Measurements from ENCODE around the gene CLEC3B. TPM values are rescaled to one million over a fixed set of nuclear protein-coding genes. Genes with fewer than 3 reads are reported as not detected.
A peak's percentile ranks its signal among the peaks of the same experiment; 100 is the strongest.

The CLEC3B gene
- 100 to 1,000 TPM in 1 of 2 donors, 10 to 100 TPM in 1; 52.3 to 128 TPM for total RNA-seq
- 100 to 1,000 TPM in 1 of 2 donors, 10 to 100 TPM in 1; 33.1 to 167 TPM for polyA plus RNA-seq
- long read RNA-seq, donor 1, transcript CLEC3B-201 (3 exons, 936 nt), result major isoform, 172 of 189 reads
- long read RNA-seq, donor 1, partial matches to known transcripts, result 11 of 189 reads
- long read RNA-seq, donor 1, other reads (novel, unspliced or antisense), result 6 of 189 reads
- long read RNA-seq, donor 2, transcript CLEC3B-201 (3 exons, 936 nt), result major isoform, 66 of 66 reads
- long read RNA-seq, donor 2, partial matches to known transcripts, result 0 of 66 reads
- long read RNA-seq, donor 2, other reads (novel, unspliced or antisense), result 0 of 66 reads
- long read RNA-seq, donor 3, transcript CLEC3B-201 (3 exons, 936 nt), result major isoform, 69 of 69 reads
- long read RNA-seq, donor 3, partial matches to known transcripts, result 0 of 69 reads
- long read RNA-seq, donor 3, other reads (novel, unspliced or antisense), result 0 of 69 reads
- long read RNA-seq, donor 4, transcript CLEC3B-201 (3 exons, 936 nt), result major isoform, 51 of 51 reads
- long read RNA-seq, donor 4, partial matches to known transcripts, result 0 of 51 reads
- long read RNA-seq, donor 4, other reads (novel, unspliced or antisense), result 0 of 51 reads
- long read RNA-seq, donor 5, transcript CLEC3B-201 (3 exons, 936 nt), result major isoform, 164 of 195 reads
- long read RNA-seq, donor 5, partial matches to known transcripts, result 31 of 195 reads
- long read RNA-seq, donor 5, other reads (novel, unspliced or antisense), result 0 of 195 reads

- Histone ChIP-seq H3K4me1 (ENCODE audit: control insufficient read depth in 5 of 5, insufficient read depth in 5 of 5, low read length in 5 of 5) (peaks cover 3 to 51% (median 14%) of the 10 kb centered on the region in 5 donors), H3K9ac (ENCODE audit: insufficient read depth in 1 of 2, low read length in 2 of 2) (peak within 1 kb of the TSS in 1 of 2 donors; percentile 34), H3K27me3 (ENCODE audit: control insufficient read depth in 3 of 3, insufficient read depth in 3 of 3, low read length in 2 of 3) (no peaks in the 10 kb centered on the region), H3K4me3 (peak within 1 kb of the TSS; percentile 37), H3K27ac (ENCODE audit: low read depth in 1 of 2, low read length in 1 of 2) (peak within 1 kb of the TSS; percentile 69 to 87), H3K9me3 (ENCODE audit: control insufficient read depth in 4 of 4, insufficient read depth in 3 of 4, low read length in 3 of 4) (no peaks in the 10 kb centered on the region), H3K36me3 (ENCODE audit: control insufficient read depth in 4 of 4, insufficient read depth in 4 of 4, low read length in 4 of 4) (no peaks in the 10 kb centered on the region)
- peak; percentile 86 to 96 (median 93) for DNase-seq
- ATAC-seq (ENCODE audit: insufficient read depth, low FRiP score), result peak; percentile 53
- 21 to 31% methylated on average over 12 to 13 of the region's 13 CpGs for WGBS, 2 donors
- TF ChIP-seq CTCF (IDR thresholded peaks at IDR 0.05; ENCODE audit: control extremely low read depth, extremely low read depth), result no peak
Observed at GRCh38 chr3:45026038-45026437, at the start of gene CLEC3B. CLEC3B (plus strand) TSS chr3:45026303; CDS start chr3:45026363, 60 bp downstream.

- Histone ChIP-seq H3K27ac (ENCODE audit: low read depth in 1 of 2, low read length in 1 of 2) (peak overlapping the region in 1 of 2 donors; percentile 60), H3K4me1 (ENCODE audit: control insufficient read depth in 5 of 5, insufficient read depth in 5 of 5, low read length in 5 of 5) (peaks cover 0 to 40% (median 6%) of the 10 kb centered on the region in 5 donors), H3K36me3 (ENCODE audit: control insufficient read depth in 4 of 4, insufficient read depth in 4 of 4, low read length in 4 of 4) (no peaks in the 10 kb centered on the region), H3K9ac (ENCODE audit: insufficient read depth in 1 of 2, low read length in 2 of 2) (no peak overlapping the region), H3K9me3 (ENCODE audit: control insufficient read depth in 4 of 4, insufficient read depth in 3 of 4, low read length in 3 of 4) (no peaks in the 10 kb centered on the region), H3K27me3 (ENCODE audit: control insufficient read depth in 3 of 3, insufficient read depth in 3 of 3, low read length in 2 of 3) (no peaks in the 10 kb centered on the region), H3K4me3 (no peak overlapping the region)
- WGBS, 2 donors, result 88 to 92% methylated on average over 1 of the region's 1 CpG
- ATAC-seq (ENCODE audit: insufficient read depth, low FRiP score) (peak; percentile 45), DNase-seq (no peak)
- no peak for TF ChIP-seq CTCF (IDR thresholded peaks at IDR 0.05; ENCODE audit: control extremely low read depth, extremely low read depth)
Observed at GRCh38 chr3:44981220-44981619, 44.9 kb upstream of the CLEC3B start.

GRCh38 chr3:44981751-44982150 is 44.4 kb upstream of the CLEC3B start:
- Histone ChIP-seq H3K9ac (ENCODE audit: insufficient read depth in 1 of 2, low read length in 2 of 2) (no peak overlapping the region), H3K9me3 (ENCODE audit: control insufficient read depth in 4 of 4, insufficient read depth in 3 of 4, low read length in 3 of 4) (no peaks in the 10 kb centered on the region), H3K4me1 (ENCODE audit: control insufficient read depth in 5 of 5, insufficient read depth in 5 of 5, low read length in 5 of 5) (peaks cover 0 to 40% (median 7%) of the 10 kb centered on the region in 5 donors), H3K27me3 (ENCODE audit: control insufficient read depth in 3 of 3, insufficient read depth in 3 of 3, low read length in 2 of 3) (no peaks in the 10 kb centered on the region), H3K4me3 (no peak overlapping the region), H3K27ac (ENCODE audit: low read depth in 1 of 2, low read length in 1 of 2) (no peak overlapping the region), H3K36me3 (ENCODE audit: control insufficient read depth in 4 of 4, insufficient read depth in 4 of 4, low read length in 4 of 4) (no peaks in the 10 kb centered on the region)
- ATAC-seq (ENCODE audit: insufficient read depth, low FRiP score) (no peak), DNase-seq (no peak)
- TF ChIP-seq CTCF (IDR thresholded peaks at IDR 0.05; ENCODE audit: control extremely low read depth, extremely low read depth), result no peak
- WGBS, 2 donors, result 73 to 80% methylated on average over 4 of the region's 4 CpGs
